HG02943 (cell line): ENCODE measurements around the gene COL5A1.

Experiments
- ATAC-seq: cut with Tn5 transposase; IDR thresholded peaks from one replicate; pipeline ENCODE4 v1.9.1; 2021; ENCODE audit warnings: mild to moderate bottlenecking, low read depth, moderate library complexity; ENCODE audit not compliant: unreplicated experiment

Gene COL5A1

DNA sequence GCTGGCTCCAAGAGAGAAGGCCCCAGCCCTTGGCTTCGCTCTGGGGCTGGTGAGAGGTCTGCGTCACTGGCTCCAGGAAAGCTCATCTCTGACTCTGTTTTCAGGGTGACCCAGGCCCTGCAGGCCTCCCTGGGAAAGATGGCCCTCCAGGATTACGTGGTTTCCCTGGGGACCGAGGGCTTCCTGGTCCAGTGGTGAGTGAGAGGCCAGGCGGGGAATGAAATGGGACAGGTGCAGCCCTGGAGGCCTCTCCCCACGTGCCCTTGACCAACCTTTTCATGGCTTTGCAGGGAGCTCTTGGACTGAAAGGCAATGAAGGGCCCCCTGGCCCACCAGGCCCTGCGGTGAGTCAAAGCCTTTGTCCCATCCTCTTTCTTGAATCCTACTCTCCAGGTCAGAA, 163.3 kb downstream of the COL5A1 start:
- no peak for ATAC-seq

- ATAC-seq, result no peak
Observed at GRCh38 chr9:134807716-134808446, 166.3 kb downstream of the COL5A1 start.

DNA sequence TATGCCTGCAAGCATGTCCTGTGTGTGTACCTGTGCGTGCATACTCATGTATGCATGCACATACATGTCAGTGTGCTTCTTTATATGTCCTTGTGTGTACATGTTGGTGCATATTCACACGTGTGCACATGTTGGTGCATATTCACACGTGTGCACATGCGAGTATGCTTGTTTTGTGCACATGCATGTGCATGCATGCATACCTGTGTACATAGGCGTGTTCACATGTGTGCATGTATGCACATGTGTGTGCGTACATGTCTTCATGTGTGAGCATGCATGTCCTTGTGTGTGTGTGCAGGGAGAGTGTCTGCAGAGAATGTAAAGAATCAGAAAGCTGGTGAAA, 166.8 kb downstream of the COL5A1 start:
- ATAC-seq, result no peak

- ATAC-seq, result no peak
Observed at GRCh38 chr9:134809292-134809691, 167.7 kb downstream of the COL5A1 start.

- ATAC-seq, result no peak
Observed at GRCh38 chr9:134809826-134810225, 168.2 kb downstream of the COL5A1 start.

- no peak for ATAC-seq
Observed at GRCh38 chr9:134811079-134811672, 169.6 kb downstream of the COL5A1 start.

GRCh38 chr9:134811673-134812342, 170.2 kb downstream of the COL5A1 start:
- no peak for ATAC-seq

- no peak for ATAC-seq
Observed at GRCh38 chr9:134812343-134812673, 170.7 kb downstream of the COL5A1 start.

- ATAC-seq, result no peak
Observed at GRCh38 chr9:134813841-134814240, 172.2 kb downstream of the COL5A1 start.

DNA sequence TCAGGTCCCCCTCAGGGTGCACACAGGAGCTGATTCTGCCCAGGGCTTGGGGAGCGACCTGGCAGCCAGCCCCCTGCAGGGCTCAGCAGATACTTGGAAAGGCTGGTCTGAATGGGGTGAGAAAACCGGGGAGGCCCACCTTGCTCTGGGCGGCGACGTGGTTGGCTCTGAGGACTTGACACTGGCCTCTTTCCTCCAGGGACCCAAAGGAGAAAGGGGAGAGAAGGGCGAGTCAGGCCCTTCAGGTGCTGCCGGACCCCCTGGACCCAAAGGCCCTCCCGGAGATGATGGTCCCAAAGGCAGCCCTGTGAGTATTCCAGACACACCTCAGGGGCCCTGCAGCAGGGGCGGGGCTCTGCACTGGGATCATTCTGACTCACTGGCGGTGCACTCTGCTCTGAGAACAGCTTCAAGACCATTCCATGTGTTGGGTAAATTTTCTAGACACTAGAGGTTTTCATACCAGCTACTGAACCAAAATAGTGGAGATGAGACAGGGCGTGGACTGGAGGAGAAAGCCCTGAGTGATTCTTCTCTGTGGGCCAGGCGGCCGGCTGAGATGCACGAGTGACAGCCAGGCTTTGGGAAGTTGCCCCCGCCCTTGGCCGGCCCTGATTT, 173.1 kb downstream of the COL5A1 start:
- ATAC-seq, result no peak

DNA sequence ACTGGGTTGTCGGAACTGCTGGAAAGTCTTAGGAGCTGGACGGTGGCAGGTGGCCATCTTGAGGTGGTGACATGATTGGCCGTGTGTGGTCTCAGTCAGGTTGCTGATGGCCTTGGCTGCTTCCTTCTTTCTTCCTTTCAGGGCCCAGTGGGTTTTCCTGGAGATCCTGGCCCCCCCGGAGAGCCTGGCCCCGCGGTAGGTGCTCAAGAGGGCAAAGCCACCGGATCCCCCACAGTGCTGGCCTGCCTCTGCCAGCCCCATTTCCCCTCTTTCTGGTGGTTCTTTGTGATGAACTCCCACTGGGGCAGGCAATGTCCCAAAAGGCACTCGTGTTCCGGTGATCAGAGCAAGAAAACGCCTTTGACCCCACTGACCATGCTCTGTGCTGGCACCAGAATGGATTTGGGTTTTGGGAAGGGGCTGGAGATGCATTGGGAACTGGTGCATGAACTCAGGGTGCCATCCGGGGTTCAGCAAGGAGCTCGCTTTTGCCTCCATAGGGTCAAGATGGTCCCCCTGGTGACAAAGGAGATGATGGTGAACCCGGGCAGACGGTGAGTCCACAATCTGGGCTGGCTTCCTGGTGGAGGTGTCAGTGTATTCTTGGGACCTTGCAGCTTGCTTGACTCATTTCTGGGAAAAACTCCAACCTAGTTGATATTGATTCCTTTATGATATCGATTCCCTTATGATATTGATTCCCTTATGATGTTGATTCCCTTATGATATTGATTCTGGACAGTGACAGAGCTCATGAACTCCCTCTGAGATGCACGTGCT, 174.0 kb downstream of the COL5A1 start:
- no peak for ATAC-seq

DNA sequence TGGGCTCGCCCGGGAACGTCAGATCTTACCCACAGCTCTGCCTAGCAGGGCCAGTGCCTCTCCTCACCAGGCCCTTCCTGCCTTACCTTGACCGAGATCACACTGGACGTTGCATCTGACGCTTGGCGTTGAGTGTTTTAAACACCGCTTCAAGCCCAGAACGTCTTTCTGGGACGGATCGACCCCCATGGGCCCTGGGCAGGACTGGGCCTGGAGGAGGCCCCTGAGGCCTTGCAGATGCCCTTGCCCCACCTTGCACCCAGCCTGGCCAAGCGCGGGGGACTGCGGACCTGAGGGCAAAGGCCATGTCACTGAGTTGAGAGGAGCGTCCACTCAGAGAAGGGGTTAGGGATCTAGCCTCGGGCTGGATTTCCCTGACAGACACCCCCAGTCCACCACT, 174.7 kb downstream of the COL5A1 start:
- ATAC-seq, result no peak

DNA sequence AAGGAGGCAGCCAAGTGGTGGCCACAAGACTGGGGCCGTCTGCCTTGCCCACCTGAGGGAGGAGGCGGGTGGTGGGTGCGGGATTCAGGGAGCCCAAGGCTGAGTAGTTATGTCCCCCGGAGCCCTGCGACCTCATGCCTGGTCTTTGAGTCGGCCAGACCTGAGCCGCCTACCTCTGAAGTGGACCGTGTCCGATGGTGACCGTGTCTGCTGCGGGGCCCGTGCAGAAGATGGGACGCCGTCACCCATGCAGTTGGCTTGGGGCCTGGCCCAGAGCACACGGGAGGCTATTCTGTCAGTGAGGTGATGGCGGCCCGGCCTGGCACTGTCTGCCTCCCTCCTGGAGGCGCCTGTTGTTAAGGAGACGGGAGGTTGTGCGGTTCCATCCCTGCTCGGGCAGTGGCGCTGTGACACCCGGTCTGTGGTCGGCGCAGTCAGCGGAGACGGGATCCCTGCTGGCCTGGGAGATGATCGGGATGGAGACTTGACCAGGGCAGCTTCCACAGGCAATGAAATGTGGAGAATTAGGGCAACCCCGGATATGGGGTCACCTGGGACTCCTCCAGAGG, 176.5 kb downstream of the COL5A1 start:
- no peak for ATAC-seq

DNA sequence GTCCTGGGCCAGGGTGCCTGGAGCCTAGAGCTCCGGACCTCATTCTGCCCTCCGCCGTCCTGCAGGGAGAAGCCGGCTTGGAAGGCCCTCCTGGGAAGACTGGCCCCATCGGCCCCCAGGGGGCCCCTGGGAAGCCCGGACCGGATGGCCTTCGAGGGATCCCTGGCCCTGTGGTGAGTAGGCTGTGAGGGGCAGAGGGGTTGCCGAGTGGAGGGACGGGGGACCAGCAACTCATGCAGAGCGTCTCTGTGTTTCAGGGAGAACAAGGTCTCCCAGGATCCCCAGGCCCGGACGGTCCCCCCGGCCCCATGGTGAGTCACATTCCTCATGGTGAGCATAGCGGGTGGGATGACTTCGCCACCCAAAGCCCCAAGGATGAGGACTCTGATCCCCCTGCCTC, 177.0 kb downstream of the COL5A1 start:
- no peak for ATAC-seq

DNA sequence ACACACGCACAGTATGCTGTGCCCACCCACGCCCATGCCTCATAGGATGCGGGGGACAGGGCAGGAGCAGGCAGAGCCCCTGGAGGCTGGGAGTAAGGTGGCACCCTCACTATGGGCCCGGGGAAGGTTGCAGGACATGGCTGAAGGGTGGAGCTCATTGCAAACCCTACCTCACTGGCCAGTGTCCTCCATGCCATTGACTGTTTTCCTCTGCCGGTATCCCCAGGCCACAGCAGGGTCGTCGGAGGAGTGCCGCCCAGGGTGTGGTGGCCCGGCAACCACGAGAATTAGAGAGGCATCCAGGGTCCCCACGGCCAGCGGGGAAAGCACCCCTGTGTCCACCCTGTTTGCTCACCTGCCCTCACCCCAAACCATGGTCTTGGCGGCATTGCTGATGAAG, 179.3 kb downstream of the COL5A1 start:
- no peak for ATAC-seq

DNA sequence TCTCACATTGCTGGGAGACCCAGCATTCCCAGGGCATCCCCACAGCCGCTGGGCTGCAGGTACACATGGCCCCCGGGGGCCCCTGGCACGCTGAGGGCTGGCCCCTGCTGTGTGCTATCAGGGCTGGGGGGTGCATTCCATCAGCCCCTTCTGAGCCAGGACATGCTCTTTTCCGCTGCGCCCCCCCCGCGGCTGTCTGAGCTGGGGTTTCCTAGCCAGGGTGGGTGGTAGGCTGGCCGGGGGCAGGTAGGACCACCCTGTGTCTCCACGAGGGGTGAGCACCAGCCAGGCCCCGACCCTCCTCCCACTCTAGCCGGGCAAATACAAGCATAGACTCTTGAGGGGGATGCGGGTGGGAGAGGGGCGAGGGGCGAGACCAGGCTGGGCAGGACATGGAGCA, 180.9 kb downstream of the COL5A1 start:
- ATAC-seq, result no peak

DNA sequence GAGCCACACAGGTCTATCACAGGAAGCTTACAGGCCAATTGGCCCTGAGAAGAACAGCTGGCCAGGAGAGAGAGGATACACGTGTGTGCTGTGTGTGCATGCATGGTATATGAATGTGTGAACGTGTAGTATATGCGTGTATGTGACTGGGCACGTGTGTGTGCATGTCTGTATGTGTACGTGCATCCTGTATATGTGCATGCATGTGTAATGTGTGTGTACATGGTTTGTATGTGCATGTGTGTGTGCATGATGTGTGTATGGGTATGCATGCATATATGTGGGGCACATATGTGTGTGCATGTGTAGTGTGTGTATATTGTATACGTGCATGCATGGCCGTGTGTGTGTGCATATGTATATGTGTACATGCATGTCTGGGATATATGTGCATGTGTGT, 182.0 kb downstream of the COL5A1 start:
- ATAC-seq, result no peak

DNA sequence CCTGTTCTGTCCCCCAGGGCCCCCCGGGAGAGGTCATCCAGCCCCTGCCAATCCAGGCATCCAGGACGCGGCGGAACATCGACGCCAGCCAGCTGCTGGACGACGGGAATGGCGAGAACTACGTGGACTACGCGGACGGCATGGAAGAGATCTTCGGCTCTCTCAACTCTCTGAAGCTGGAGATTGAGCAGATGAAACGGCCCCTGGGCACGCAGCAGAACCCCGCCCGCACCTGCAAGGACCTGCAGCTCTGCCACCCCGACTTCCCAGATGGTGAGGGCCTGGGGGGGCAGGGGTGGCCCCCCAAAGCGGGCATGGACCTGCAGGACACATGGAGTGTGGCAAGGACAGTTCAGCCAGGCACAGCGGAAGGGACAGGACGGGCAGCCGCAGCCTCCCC, 183.0 kb downstream of the COL5A1 start:
- ATAC-seq, result no peak

GRCh38 chr9:134825025-134825424, 183.4 kb downstream of the COL5A1 start:
- ATAC-seq, result no peak
